Measurements from ENCODE around the gene ZNF697. TPM values are rescaled to one million over a fixed set of nuclear protein-coding genes. Genes with fewer than 3 reads are reported as not detected.
"Not testable (repeated sequence)": the region's sequence is repeated elsewhere in the genome, so short reads cannot be mapped to it uniquely, and the experiment has no call there.

Gene ZNF697
- total and polyA plus RNA-seq, 8 donors = 0.78 to 11.9 (median 2.1) TPM

- peak; percentile 32 to 71 for DNase-seq
- intact Hi-C loops (cut with DNase I; ENCODE audit: low total_unique reads) = no loop called here
- Histone ChIP-seq H3K27me3 (no peaks in the 10 kb centered on the region), H3K4me3 (no peak overlapping the region), H3K27ac (no peak overlapping the region), H3K4me1 (no peaks in the 10 kb centered on the region), H3K36me3 (no peaks in the 10 kb centered on the region), H3K9me3 (no peaks in the 10 kb centered on the region)
- WGBS, 5 donors = 0 to 16% (median 4%) methylated on average over 1 of the region's 1 CpG
- TF ChIP-seq CTCF (IDR thresholded peaks at IDR 0.05) = peak in 4 of 7 experiments; percentile 13 to 21 (median 18)
- no peak for TF ChIP-seq POLR2A (IDR thresholded peaks at IDR 0.05)
Observed at GRCh38 chr1:119582801-119583200, 65.3 kb downstream of the ZNF697 start.

- intact Hi-C loops (cut with DNase I; ENCODE audit: low total_unique reads); H3K4me3 ChIP-seq; H3K36me3 ChIP-seq; H3K4me1 ChIP-seq; DNase-seq; H3K9me3 ChIP-seq; H3K27ac ChIP-seq; H3K27me3 ChIP-seq: not testable (repeated sequence)
- 87 to 96% (median 89%) methylated on average over 2 to 3 of the region's 3 CpGs for WGBS, 5 donors
Observed at GRCh38 chr1:119581076-119581475, 67.0 kb downstream of the ZNF697 start.

DNA sequence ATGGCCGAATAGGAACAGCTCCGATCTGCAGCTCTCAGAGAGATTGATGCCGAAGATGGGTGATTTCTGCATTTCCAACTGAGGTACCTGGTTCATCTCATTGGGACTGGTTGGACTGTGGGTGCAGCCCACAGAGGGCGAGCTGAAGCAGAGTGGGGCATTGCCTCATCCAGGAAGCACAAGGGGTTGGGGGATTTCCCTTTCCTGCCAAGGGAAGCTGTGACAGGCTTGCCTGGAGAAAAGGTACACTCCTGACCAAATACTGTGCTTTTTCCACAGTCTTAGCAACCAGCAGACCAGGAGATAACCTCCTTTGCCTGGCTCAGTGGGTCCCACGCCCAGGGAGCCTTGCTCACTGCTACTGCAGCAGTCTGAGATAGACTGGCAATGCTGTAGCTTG lies 74.2 kb downstream of the ZNF697 start:
- Histone ChIP-seq H3K36me3 (no peaks in the 10 kb centered on the region), H3K27ac (no peak overlapping the region), H3K9me3 (no peaks in the 10 kb centered on the region), H3K4me3 (no peak overlapping the region), H3K27me3 (no peaks in the 10 kb centered on the region), H3K4me1 (no peaks in the 10 kb centered on the region)
- 80 to 88% (median 88%) methylated on average over 5 of the region's 5 CpGs for WGBS, 5 donors
- TF ChIP-seq POLR2A (IDR thresholded peaks at IDR 0.05) = no peak
- TF ChIP-seq EP300 (IDR thresholded peaks at IDR 0.05) = no peak
- TF ChIP-seq CTCF (IDR thresholded peaks at IDR 0.05) = no peak
- TF ChIP-seq POLR2AphosphoS5 (IDR thresholded peaks at IDR 0.05) = no peak
- no peak for DNase-seq
- intact Hi-C loops (cut with DNase I; ENCODE audit: low total_unique reads) = no loop called here

GRCh38 chr1:119569930-119570622 lies 78.0 kb downstream of the ZNF697 start:
- H3K9me3 ChIP-seq; intact Hi-C loops (cut with DNase I; ENCODE audit: low total_unique reads); H3K27ac ChIP-seq; H3K36me3 ChIP-seq; H3K27me3 ChIP-seq; DNase-seq; H3K4me1 ChIP-seq; H3K4me3 ChIP-seq: not testable (repeated sequence)
- WGBS, 5 donors = 65 to 82% (median 75%) methylated on average over 6 to 7 of the region's 8 CpGs

Other genes starting within 250 kb of the ZNF697 start
- gene HSD3B2, start 233.1 kb downstream of the ZNF697 start, total RNA-seq = 1 to 10 TPM in 2 of 5 donors, under 1 TPM in 1, not detected in 2; 0.37 to 1.8 (median 1.4) TPM
- 1 to 10 TPM in 1 of 3 donors, under 1 TPM in 1, not detected in 1; 0.10 to 9.9 TPM for gene HSD3B2, start 233.1 kb downstream of the ZNF697 start, polyA plus RNA-seq
- gene HSD3B1, start 141.1 kb downstream of the ZNF697 start, total RNA-seq = not detected
- not detected for gene HSD3B1, start 141.1 kb downstream of the ZNF697 start, polyA plus RNA-seq
- 10 to 100 TPM in 4 of 5 donors, 1 to 10 TPM in 1; 2.3 to 33.0 (median 21.3) TPM for gene PHGDH, start 63.7 kb upstream of the ZNF697 start, total RNA-seq
- gene PHGDH, start 63.7 kb upstream of the ZNF697 start, polyA plus RNA-seq = 10 to 100 TPM; 27.8 to 45.8 (median 29.5) TPM
- 100 to 1,000 TPM in 2 of 5 donors, 10 to 100 TPM in 3; 10.3 to 203 (median 74.1) TPM for gene HMGCS2, start 120.6 kb upstream of the ZNF697 start, total RNA-seq
- 10 to 100 TPM in 2 of 3 donors, 1 to 10 TPM in 1; 2.5 to 83.4 (median 26.2) TPM for gene HMGCS2, start 120.6 kb upstream of the ZNF697 start, polyA plus RNA-seq
- gene REG4, start 163.2 kb upstream of the ZNF697 start, total RNA-seq = 1 to 10 TPM in 1 of 5 donors, under 1 TPM in 1, not detected in 3; 0.58 to 9.2 TPM
- 1 to 10 TPM in 1 of 3 donors, under 1 TPM in 1, not detected in 1; 0.18 to 6.3 TPM for gene REG4, start 163.2 kb upstream of the ZNF697 start, polyA plus RNA-seq
- not detected for gene ADAM30, start 248.2 kb upstream of the ZNF697 start, total RNA-seq
- gene ADAM30, start 248.2 kb upstream of the ZNF697 start, polyA plus RNA-seq = not detected

Data from stomach (tissue), 9 donors.